ENCODE data around the gene SETD9.
A peak's percentile ranks its signal among the peaks of the same experiment; 100 is the strongest.

The SETD9 gene, protein sequence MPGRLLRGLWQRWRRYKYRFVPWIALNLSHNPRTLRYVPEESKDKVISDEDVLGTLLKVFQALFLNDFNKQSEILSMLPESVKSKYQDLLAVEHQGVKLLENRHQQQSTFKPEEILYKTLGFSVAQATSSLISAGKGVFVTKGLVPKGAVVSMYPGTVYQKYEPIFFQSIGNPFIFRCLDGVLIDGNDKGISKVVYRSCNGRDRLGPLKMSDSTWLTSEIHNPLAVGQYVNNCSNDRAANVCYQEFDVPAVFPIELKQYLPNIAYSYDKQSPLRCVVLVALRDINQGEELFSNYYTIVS

GRCh38 chr5:56909294-56910209, at the start of gene SETD9:
Gene SETD9 (plus strand): TSS chr5:56909596. CDS start chr5:56909646, 50 bp downstream.
- DNase-seq (ENCODE audit: low spot score): peak; percentile 64

DNA sequence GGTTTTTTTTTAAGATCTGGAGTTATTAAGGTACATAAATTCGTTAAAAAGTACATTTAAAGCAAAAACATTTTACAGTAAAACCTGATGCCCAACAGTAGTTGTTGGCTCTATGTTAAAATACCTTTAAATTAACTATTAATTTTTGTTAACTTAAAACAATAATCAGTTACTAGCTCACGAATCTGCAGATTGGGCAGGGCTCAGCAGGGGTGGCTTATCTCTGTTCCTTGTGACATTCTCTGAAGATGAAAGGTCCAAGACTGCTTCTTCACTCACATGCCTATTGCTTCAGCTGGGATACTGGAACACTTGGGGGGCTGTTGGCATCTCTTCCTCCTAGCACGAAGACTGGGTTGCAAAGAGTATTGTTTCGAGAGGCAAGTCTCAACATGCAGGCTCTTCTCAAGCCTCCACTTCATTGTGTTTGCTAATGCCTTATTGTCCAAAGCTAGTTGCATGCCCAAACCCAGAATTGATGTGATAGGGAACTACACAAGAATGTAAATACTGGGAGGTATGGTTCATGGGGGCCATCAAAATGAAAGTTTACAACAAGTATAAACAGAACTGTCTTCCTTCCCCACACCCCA, 47.4 kb upstream of the SETD9 start:
- DNase-seq (ENCODE audit: low spot score): no peak

DNA sequence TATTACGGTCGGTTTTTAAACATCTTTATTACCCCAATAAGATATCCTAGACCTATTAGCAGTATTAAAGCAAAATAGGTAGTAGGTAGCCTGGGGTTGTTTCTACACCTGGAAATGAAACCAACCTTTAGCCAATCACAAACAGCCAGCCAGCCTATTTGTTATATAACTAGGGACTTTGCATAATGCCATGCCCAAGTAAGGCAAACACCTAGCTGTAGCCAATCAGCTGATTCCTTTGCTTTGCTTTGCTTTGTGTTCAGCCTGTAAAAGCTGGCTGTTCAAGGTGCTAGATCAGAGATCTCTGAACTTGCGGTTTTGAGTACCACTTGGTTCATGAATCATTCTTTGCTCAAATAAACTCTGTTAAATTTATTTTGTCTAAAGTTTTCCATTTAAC, 46.5 kb upstream of the SETD9 start:
- no peak for DNase-seq (ENCODE audit: low spot score)

DNA sequence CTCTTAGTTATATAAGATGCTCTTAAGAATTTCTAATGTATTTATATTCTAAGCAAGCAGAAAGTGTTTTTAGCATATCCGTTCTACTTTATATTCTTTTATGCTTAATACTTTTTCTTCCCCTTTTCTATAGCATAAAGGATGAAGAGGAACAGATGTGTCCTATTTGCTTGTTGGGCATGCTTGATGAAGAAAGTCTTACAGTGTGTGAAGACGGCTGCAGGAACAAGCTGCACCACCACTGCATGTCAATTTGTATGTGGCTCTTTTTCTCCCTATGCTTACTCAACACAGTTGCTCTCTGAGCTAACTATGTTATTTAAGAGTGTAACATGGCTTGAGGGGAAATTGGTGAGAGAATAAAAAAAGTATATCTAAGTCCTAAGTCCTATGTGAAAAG, 37.6 kb upstream of the SETD9 start:
- no peak for DNase-seq (ENCODE audit: low spot score)

DNA sequence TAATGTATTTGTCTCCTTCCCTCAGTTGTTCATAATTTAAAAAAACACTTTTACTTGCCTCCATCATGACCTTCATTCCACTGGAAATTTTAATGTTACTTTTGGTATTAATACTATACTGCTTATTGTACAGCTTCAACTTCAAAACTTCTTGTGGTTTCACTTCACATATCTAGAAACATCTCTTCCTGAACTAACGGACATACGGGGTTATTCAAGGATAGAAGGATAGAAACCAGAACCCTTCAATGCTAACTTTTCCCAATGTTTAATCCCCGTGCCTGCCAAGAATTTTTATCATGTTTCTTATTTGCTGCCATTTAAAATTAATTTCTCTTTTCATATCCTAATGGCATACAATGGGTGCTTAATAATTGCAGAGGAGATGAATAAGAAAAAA, 36.3 kb upstream of the SETD9 start:
- no peak for DNase-seq (ENCODE audit: low spot score)

DNA sequence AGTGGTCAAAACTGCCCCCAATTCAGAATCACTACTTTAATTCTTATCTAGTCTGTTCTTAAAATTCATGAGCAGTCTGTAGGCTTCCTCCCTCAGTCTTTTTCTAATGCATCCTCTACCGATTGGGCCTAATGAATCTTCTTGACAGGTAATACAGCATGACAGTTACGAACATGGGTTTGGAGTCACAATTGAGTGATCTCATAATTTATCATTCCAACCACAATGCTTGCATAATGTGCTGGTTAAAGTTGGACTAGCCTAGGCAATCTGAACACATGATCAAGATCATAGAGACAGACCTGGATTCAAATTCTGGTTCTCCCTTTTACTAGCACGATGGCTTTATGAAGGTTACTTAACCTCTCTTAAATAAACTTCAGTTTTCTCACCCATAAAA, 33.1 kb upstream of the SETD9 start:
- no peak for DNase-seq (ENCODE audit: low spot score)

DNA sequence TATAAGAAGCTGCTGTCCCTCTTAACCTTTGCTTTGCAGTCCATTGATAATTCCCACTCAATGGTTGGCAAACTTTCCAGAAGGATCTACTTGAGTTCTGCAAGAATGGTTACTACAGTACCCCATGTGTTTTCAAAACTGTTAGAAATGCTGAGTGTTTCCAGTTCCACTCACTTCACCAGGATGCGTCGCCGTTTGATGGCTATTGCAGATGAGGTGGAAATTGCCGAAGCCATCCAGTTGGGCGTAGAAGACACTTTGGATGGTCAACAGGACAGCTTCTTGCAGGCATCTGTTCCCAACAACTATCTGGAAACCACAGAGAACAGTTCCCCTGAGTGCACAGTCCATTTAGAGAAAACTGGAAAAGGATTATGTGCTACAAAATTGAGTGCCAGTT, 27.8 kb upstream of the SETD9 start:
- no peak for DNase-seq (ENCODE audit: low spot score)

GRCh38 chr5:56893251-56893951, 16.0 kb upstream of the SETD9 start:
- DNase-seq (ENCODE audit: low spot score): no peak

GRCh38 chr5:56896763-56897162, 12.6 kb upstream of the SETD9 start:
- DNase-seq (ENCODE audit: low spot score): no peak

DNA sequence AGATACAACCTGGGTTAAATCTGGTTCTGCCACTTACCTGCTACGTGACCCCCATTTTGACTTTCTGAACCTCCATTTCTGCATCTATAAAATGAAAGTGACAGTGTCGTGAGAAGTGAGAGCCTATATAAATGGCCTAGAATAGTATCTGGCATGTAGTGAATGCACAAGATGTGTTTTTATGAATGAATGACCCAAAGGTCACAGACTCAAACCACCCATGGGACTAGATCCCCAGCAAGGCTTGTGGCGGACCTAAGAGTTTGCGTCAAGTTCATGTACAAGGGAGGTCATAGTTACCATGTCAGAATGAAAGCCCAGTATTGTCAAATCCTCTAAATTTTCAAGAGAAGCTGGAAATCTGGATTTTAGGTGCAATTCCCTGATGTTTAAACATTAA, 11.2 kb upstream of the SETD9 start:
- DNase-seq (ENCODE audit: low spot score): no peak

DNA sequence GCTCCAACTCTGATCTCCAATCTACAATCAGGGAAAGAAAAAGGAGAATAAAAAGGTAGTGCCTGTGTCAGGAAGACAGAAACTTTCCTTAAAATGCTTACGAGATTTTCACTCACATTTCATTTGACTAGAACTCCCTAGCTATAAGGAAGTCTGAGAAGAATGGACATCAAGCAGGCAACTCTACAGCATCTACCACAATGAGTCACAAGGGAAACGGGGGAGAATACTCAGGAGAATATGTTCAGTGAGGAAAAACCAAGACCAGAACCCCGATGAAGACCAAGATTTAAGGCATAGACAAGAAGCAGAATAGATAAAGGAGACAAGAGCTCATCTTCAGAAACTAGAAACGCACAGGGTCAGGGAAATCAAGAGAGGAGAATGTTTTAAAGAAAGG, 9.0 kb upstream of the SETD9 start:
- no peak for DNase-seq (ENCODE audit: low spot score)

DNA sequence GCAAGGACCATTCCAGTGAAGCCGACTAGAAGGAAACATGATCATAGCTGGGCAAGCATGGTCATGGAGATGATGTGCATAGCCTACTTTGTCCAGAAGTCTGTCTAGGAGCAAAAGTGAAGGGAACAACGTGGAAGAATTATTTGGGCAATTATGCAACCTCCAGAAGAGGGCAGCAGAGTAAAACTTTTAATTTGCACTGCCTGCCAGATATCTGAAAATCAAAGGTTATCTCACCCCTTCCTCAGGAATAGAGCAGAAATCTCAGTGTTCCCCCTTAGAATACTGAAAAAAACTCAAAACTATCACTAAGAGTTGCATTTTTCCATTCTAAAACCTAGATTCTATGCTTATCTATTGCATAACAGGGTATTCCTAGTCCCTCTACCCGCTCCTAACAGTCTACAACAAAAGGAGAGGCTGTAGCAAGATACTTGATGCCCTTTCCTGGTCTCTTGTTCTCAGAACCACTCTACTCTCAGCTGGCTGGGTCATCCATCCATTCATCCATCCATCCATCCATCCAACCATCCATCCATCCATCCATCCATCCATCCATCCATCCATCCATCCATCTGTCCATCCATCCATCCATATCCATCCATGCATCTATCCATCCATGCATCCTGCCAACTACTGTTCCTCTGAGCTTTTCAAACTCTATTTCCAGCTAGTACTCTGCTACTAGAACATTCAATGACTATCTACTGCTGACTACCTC, 8.4 kb upstream of the SETD9 start:
- DNase-seq (ENCODE audit: low spot score): peak; percentile 2

- DNase-seq (ENCODE audit: low spot score): peak; percentile 33
These were observed 478 bp upstream of the SETD9 start for GRCh38 chr5:56908942-56909293.

DNA sequence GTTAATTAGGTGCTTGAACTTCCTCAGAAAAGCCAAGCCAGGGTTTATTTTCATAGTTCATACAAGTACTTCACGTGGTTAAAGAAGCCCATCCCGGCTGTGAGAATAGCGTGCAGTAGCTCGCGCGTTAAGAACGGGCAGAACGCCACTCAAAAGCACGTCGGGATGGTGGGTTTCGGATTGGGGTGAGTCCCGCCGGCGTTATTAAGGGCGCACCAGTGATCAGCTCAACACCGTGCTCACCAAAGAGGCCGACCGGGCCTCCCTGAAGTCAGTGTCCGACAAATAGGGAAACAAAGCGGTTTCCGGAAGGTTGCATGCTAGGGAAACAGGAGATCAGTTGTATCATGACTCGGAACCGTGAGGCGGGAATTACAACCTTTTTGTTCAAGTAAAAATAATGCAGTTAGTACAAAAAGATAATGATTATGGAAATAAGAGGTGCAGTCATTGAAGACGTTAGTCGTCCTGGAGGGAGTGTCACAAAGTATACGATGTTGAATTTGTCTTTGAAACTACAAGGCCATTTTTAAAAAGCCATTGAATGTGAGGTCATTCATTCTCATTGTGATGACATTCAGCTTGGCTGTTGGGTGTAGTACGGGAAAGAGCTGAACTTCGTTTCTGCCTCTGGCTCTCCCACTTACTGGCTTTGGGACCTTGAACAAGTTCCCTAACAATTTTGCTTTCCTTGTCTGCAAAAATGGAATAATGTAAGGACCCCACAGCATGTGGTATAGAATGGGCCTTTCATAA, 992 bp downstream of the SETD9 start:
- peak; percentile 9 for DNase-seq (ENCODE audit: low spot score)

GRCh38 chr5:56913766-56914165, 4.4 kb downstream of the SETD9 start:
- DNase-seq (ENCODE audit: low spot score): no peak

- no peak for DNase-seq (ENCODE audit: low spot score)
These were observed 5.3 kb downstream of the SETD9 start for GRCh38 chr5:56914678-56915077.

DNA sequence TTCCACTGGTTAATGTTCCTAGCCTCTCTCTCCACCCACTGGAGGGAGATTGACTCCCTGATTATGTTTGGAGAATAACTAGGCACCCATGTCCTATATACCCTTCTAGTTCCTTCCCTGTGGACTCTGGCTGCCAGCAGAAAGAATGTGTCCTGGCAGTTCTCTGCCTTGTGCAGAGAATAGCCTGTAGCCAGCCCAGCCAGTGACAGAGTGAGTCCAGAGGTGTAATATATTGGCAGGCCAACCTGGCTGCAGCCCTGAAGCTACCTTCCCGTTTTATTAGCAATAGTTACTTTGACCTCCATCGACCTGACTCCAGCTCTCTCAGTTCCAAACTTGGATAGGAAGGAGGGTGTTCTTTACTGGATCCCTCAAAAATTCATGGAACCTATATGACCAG, 8.1 kb downstream of the SETD9 start:
- no peak for DNase-seq (ENCODE audit: low spot score)

GRCh38 chr5:56918054-56918453, 8.7 kb downstream of the SETD9 start:
- DNase-seq (ENCODE audit: low spot score): no peak

DNA sequence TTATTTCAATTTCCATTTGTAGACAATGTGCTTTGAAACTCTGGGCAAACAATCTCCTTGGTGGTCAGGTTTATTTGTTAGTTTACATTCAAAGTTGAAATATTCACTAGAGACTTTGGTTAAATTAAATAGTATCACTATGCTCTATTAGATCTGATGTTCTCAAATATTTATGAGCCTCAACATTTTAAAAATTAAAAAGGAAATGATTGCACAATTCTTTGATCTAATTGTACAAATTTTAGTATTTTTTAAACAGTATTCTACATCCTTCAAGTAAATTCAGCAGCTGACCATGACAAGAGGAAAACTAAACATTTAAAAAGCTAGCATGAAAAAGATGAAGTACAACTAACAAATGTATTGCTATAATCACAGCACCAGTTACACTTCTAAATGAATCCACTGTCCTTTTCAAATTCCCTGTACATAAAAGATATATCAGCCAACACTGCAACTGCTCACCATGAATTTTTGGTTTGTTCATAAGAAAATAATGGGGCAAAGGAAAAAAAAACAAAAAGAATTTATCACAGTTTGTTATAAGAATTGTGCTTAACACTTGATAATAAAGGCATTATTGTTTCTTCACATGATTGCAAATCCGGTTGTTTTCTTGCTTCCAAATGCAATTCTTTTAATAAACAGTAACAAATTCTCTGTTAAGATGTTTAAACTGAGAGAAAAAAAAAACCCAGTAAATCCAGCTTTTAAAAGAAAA, 10.7 kb downstream of the SETD9 start:
- no peak for DNase-seq (ENCODE audit: low spot score)

- DNase-seq (ENCODE audit: low spot score): no peak
These were observed 13.5 kb downstream of the SETD9 start for GRCh38 chr5:56922922-56923321.

Data from HuH-7 (cell line).